Limb (tissue), 2 donors: ENCODE data around the gene CTTN.
A peak's percentile ranks its signal among the peaks of the same experiment; 100 is the strongest.
"Not testable (repeated sequence)": the region's sequence is repeated elsewhere in the genome, so short reads cannot be mapped to it uniquely, and the experiment has no call there.

ENCODE experiments used
- DNase-seq, 2 donors: peaks; one replicate each; pipeline ENCODE4 v3.0.0-alpha.2; 2016; ENCODE audit errors: extremely low spot score in 2 of 2

Gene CTTN

DNA sequence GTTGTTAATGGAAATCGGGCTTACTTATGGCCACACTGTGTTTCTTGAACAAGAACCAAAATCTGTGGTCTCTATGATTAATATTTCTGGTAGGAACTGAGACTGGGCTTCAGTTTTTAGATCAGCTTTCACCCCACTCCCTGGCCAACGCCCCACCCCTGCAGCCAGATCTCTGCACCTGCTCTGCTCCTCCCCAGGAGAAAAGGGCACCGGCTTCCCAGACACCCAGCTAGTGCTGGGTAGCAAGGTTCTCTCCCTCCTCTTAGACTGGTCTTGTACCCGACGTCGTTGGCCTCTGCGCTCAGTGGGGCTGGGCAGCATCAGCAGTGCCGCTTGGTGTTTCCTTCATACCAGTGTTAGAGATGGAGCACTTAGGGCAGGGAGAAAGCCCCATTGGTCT, 17.0 kb upstream of the CTTN start:
- no peak for DNase-seq

DNA sequence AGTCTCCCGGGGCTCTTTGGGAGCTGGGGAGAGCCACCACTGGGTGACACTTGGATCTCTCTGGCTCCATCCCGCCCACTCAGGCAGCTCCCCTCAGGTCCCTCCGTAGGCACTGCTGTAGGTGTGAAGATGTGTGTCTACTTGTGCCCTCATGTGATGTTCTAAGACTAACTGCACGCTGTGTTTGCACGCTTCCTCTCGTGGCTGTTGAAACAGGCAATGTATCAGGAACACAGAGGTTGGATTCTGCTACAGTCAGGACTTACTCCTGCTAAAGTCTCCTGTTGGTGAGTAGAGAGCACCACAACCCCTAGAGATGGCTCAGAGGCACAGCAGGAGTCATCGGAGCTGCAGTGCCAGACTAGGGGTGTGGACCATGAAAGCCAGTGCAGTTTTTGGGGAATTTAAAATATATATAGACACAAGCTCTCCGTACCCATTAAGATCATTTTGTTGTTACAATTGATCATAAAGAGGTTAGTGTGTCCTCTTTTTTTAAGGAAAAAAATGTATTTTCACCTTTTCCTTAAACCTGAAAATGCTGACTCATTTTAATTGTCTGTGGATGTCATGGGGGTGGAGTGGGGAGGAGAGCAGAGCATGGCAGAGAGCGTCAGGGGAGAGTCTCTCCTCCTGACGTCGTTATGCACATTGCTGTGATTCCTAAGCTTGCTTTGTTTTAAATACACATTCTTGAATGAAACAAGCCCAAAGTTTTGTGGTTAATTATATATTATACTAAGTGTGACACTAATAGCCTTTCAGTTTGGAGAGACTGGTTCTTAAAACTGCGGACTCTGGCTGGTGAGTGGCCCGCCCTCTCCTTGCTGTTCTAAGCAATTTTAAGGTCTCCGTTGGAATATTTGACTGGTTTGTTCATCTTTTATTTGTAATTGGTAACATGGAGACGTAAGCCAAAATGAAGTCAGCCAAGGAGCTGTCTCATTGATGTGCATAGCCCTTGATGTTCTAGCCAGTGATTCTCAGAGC, 16.2 kb upstream of the CTTN start:
- DNase-seq: peak in 1 of 2 donors; percentile 18

DNA sequence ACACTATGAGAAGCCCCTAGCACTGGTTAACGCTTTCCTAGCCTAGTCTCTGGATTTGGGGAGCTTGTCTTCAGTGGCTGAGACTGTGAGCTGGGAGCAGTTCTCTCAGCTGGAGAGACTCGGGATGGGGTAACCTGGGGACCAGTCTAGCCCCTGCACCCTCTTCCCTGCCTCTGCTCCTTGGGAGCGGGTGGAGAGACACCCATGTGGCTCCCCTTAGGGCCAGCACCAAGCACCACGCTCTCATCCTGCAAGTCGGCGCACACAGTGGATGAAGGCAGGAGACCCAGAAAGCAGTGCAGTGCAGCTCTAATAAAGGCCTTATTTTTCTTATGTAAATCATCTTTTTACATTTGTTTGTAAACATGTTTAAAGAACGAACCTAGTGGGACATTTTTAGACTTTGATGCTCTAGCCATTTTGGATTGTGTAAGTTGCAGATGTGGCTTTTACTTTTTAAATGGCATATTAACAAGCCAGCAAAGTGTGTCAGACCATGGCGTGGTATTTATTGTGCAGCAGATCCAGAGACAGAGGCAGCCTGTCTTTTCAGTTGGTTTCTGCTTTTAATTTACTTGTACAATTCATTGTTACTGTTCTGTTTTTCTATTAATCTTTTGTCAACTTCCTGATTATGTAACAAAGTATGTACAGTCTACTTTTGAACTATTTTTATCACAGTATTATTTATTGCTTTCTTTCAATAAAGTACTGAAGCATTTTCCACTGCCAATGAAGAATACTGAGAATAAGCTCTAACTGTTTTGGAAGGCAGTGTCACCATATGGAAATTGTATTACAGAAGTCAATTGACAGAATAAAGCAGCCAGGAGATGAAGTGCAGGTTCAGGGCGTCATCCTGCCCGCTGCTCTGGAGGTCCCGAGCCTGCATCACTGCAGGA, 14.4 kb upstream of the CTTN start:
- DNase-seq: peak in 1 of 2 donors; percentile 36

DNA sequence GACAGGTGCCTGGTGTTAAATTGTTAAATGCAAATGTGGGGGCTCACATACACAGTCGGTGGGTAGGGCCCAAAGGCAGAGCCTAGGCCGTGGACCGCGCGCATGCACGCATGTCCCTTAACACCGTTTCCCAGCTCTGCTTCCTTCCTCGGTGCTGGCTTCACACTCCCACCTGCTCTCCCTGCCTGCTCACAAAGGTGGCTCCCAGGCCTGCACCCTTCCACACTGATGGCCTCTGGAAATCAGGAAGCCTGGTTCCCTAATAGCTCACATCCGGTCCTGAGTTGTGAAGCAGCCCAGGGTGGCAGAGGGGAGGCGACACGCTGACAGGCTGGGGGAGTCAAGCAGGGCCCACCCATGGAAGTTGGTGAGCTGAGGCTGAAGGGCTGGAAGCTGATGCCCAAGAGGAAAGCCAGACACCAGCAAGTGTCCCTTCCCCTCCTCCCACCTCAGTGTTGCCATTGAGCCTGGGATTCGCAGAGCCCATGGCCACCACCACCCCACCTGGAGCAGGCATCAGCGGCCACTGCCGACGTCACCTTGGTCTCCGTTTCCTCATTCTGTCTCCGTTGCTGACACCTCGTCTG, 13.7 kb upstream of the CTTN start:
- DNase-seq: no peak

DNA sequence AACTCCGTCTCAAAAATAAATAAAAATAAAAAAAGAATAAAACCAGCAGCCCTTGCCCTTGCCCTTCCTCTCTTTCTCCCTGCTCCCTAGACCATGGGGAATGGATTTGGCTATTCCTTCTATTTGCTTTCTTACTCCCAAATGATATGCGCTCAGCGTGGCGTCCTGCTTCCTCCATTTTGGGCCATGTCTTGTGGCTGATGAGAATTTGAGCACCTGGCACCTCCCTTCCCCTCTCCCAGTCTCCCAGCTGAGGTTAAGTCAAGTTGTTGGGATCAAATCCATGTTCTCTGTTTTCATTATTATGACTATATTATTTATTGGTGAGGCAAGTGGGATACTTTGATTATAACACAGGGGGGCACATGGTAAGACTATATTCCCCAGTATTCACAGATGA, 10.8 kb upstream of the CTTN start:
- no peak for DNase-seq

DNA sequence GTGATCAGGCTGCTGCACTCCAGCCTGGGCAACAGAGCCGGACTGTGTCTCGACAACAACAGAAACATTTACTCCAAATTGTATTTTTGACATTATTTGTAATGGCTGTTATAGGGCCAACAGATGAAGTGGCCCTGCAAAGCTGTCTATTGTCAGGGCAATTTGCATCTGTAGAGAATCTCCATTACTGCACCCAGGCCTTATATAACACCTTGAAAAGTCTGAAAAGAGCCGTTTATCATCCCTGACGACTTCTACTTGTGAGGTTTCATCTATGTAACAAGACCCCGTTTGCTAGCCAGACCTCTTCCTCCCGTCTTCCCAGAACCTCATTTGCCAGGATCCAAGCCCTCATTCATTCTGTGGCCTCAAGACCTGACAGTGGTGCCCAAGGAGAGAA, 9.1 kb upstream of the CTTN start:
- no peak for DNase-seq

DNA sequence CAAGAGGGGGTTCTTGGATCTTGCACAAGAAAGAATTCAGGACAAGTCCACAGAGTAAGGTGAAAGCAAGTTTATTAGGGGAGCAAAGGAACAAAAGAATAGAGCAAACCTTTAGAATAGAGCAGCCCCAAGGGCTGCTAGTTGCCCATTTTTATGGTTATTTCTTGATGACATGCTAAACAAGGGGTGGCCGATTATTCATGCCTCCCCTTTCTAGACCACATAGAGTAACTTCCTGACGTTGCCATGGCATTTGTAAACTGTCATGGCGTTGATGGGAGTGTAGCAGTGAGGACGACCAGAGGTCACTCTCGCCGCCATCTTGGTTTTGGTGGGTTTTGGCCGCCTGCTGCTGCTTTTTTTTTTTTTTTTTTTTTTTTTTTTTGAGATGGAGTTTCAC, 7.4 kb upstream of the CTTN start:
- DNase-seq: not testable (repeated sequence)

DNA sequence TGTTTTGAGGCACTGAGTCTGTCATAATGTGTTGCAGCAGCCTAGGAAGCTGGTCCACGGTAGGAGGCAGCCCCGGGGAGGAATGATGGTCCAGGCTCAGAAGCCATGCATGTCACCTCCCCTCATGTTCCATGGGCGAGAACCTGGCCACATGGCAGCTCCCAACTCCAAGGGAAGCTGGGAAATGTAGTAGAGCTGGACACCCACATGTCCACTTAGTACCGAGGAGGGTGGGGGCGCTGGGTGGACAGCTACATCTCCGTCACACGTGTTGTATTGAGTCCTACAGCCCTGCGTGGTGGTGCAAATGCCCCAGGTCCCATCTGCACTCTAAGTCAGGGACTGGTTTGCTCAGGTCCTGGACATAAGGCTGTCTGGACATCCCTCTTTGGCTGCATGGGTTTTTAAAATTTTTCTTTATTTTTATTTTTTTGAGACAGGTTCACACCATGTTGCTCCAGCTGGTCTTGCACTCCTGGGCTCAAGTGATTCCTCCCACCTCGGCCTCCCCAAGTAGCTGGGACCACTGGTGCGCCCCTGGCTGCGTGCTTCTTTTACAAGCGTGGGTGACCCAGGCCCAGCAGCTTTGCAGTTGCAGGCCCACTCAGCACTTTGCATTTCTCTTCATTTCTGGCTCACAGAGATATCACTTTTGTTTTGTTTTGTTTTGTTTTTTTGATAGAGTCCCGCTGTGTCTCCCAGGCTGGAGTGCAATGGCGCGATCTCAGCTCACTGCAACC, 3.9 kb upstream of the CTTN start:
- DNase-seq: no peak

DNA sequence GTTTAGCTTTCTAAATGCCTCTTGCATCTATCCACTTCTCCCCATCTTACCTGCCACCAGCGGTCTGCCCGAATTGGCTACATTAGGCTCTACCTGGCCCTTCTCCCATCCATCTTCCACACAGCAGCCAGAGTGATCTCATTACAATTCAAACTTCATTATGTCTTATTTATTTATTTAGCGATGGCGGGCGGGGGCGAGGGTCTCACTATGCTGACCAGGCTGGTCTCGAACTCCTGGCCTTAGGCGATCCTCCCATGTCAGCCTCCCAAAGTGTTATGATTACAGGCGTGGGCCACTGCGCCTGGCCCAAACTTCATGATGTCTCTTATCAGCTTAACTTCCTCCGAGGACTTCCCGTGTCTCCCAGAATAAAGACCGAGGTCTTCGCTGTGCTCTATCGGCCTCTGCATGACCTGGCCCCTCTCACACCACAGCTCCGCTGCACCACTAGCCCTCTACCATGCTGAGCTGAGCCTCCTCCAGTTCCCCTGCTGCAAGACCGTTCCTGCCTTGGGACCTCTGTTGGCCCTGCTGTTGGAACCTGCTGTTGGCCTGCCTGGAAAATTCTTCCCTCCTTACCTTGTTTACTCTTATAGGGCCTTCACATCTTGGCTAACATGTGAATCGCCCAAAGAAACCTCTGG, 870 bp upstream of the CTTN start:
- peak in 1 of 2 donors; percentile 36 for DNase-seq

DNA sequence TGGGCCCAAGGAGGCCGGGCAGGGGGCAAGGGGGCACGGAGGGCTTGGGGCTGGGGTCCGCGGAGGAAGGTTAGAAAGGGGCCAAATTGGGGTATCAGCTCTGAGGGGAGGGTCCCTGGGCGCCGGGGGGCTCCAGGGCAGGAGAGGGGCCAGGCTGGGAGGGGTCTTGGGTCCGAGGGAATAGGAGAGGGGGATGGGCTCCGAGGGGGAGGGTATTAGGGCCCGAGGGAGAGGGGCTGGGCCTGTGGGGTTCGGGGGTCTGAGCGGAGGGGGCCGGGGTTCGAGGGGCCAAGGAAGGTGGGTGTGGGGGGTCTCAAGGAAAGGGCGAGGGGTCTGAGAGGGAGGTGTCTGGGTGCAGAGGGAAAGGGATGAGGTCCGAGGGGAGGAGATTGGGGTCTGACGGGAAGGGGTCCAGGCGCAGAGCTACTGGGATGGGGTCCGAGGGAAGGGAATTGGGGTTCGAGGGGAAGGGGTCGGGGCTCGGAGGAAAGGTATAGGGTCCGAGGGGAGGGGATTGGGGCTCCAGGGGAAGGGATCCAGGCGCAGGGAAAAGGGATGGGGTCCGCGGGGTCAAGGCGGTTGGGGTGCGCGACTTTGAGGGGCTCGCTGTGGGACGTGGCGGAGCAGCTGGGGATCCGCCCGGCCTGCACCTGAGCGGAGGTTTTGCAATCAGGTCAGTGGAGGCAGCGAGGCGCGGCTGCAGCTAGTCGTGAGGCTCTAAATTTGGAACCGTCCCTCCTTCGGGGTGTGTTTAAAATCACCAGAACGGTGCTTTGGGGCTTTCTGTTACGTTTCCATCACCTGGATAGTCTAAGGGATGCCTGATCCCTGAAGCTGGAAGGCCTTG, 728 bp downstream of the CTTN start:
- no peak for DNase-seq

DNA sequence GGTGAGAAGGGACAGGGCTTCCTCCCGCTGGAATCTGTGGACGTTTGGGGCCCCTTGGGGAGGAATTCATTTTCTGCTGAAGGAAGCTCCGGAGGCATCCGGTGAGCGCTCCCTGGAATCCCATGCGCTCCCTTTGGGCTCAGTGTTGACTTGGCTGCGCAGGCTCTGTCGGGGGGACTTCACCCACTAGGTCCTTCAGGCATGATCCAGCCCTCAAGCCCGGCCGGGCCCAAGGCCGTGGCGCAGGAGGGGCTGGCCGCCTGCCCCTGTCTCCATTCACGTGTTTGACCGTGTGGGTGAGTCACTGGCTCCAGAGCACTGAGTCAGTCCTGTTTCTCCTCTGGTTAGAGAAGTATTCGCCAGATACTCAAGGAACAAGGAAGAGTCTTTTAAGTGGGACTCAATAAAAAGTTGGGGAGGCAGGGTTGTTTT, 1.4 kb downstream of the CTTN start:
- no peak for DNase-seq

DNA sequence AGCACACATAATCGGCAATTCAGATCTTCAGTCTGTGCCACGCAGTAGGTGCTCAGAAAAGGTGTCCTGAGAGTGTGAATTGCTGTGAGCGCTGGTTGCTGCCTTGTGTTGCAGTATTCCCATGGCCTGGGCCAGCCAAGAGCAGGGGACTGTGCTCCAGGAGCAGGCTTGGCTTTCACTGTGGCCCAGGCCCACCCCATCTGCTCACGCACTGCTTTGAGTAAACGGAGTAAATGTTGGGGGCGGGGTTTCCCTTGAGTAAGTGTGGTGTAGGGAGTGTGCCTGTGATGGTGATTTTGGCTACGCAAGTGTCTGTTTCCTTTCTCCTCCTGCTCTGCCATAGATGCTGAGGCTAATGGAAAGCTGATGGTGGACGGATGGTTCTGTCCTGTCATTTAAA, 2.3 kb downstream of the CTTN start:
- DNase-seq: no peak

DNA sequence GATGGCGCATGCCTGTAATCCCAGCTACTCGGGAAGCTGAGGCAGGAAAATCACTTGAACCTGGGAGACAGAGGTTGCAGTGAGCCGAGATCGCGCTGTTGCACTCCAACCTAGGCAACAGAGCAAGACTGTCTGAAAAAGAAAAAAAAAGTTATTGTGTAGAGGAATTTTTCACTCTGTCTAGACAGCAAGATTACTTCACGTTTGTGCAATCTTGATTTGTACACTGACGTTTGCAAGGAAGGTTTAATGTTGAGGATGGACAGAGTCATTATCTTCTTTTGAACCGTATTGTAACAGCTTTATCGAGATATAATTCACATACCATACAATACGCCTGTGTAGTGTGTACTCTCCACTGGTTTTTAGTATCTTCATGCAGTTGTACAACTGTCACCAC, 3.7 kb downstream of the CTTN start:
- DNase-seq: no peak

DNA sequence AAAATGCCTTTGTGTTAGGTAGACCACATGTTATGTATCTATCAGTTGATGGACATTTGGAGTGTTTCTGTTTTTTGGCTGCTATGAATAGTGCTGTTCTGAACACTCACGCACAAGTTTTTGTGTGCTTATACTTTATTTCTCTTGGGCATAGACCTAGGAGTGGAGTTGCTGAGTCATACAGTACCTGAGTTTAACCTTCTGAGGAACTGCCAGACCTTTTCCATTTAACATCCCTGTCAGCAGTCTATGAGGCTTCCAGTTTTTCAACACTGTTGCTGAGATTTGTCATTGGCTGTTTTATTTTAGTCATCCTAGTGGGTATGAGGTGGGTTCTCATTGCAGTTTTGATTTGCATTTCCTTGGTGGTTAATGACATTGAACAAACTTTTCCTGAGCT, 4.4 kb downstream of the CTTN start:
- no peak for DNase-seq

DNA sequence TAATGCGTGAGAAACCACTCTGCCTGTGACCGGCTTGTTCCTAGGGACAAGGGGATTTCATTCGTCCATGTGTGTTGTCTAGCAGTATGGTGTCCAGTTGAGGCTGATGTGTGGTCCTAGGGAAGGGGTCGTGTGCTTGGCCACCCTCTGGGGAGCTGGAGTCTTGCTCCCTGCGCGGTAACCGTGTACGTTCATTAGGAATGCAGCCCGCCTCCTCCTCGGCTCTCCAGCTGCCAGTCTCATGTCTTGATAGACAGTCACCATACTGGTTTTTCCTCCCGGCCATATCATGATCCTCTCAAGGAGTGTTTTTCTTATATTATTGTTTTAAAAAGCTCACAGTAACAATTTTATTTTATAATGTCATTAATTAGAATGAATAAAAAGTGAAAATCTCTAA, 5.9 kb downstream of the CTTN start:
- DNase-seq: no peak

DNA sequence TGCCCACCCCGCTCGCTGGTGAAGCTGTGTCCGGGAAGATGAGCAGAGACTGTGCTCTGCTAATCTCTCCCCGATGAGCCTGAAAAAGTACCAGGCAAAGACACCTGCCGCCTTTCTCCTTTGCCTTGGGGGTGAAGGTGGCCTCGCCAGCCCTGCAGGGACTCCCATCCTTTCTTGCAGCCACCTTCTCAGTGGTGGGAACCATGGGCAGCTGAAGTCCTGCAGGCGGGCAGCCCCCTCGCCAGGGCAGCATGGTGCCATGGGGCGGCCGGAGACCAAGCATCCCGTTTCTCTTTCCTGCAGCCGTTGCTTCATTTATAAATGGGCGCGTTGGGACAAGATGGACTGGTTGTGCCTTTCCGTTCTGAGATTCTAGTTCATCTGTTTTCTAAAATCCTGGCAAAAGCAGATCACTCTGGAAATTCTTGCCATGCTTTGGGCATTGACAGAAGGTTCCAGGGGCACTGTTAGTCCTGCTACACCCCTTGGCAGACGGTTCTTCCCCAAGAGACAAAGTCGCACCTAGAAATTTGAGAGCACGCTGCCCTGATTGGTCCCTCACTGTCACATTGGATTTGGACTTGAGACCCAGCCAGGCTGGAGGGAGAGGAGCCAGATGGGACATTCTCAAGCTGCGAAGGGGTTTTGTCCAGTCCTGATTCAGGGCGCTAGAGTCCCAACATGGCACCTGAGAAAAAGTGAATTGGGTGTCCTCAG, 7.5 kb downstream of the CTTN start:
- no peak for DNase-seq

DNA sequence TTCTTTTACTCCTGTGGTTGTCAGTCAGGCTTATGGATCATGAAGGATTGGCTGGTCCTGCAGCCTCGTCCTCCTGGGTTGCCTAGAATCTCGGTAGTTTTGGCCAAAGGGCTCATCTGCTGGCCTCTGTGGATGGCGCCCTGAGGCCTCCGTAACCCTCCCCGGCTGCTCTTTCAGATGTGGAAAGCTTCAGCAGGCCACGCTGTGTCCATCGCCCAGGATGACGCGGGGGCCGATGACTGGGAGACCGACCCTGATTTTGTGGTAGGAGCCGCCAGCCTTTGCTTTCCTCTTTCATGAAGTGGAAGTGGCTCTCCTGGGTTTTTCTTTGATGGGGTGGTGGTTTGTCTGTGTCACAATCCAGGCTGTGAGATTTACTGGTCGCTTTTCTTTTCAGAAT, 8.8 kb downstream of the CTTN start:
- no peak for DNase-seq

DNA sequence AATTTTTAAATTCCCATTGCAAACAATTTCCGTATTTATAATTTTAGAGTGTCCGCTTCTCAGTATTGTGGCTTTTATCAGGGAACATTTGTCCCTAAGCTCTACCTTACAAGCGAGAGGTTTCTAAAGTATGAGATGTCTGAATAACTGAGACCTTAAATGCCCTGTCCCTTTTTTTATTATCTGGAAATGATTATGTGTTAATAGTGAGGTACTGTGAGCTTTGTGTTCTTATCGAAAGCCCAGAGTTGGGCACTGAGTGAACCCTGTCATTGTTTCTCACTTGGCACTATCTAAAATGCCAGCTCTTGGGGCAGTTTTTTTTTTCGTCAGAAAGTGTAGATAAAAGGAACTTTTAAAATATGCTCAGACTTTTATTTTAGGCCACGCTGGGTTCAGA, 9.5 kb downstream of the CTTN start:
- DNase-seq: no peak

DNA sequence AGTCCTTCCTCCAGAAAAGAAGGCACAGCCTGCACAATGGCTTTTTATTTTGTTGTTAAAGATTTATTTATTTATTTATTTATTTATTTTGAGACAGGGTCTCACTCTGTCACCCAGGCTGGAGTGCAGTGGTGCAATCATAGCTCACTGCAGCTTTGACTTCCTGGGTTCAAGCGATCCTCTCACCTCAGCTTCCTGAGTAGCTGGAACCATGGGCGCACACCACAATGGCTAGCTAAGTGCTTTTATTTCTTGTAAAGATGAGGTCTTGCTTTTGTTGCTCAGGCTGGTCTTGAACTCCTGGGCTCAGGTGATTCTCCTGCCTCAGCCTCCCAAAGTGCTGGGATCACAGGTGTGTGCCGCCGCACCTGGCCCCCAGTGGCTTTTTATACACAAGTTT, 10.0 kb downstream of the CTTN start:
- not testable (repeated sequence) for DNase-seq
